Activated naive CD4-positive, alpha-beta T cell treated with anti-CD3 and anti-CD28 coated beads, Interleukin-2, amount 50 U/mL, for 24 hours (primary cell): Measurements from ENCODE around the gene MAL.

Experiments
- H3K27ac Mint-ChIP-seq: one replicate; pipeline ENCODE4 v1.8.0; 2021; ENCODE audit warnings: mild to moderate bottlenecking, mixed read lengths
- H3K27me3 Mint-ChIP-seq: one replicate; pipeline ENCODE4 v1.8.0; 2021; ENCODE audit warnings: mixed read lengths
- H3K36me3 Mint-ChIP-seq: one replicate; pipeline ENCODE4 v1.8.0; 2021; ENCODE audit warnings: mixed read lengths
- H3K4me1 Mint-ChIP-seq: one replicate; pipeline ENCODE4 v1.8.0; 2021; ENCODE audit warnings: mixed read lengths
- H3K4me3 Mint-ChIP-seq: one replicate; pipeline ENCODE4 v1.8.0; 2021; ENCODE audit warnings: mild to moderate bottlenecking, mixed read lengths
- H3K9me3 Mint-ChIP-seq: one replicate; pipeline ENCODE4 v1.8.0; 2021; ENCODE audit warnings: mixed read lengths

Gene MAL

GRCh38 chr2:95063086-95063958 is 37.8 kb downstream of the MAL start:
- no peak overlapping the region for H3K4me3 Mint-ChIP-seq
- H3K27ac Mint-ChIP-seq: peak overlapping the region; percentile 79
- no peaks in the 10 kb centered on the region for H3K36me3 Mint-ChIP-seq
- peaks cover 39% of the 10 kb centered on the region for H3K4me1 Mint-ChIP-seq
- no peaks in the 10 kb centered on the region for H3K27me3 Mint-ChIP-seq
- no peaks in the 10 kb centered on the region for H3K9me3 Mint-ChIP-seq

- Mint-ChIP-seq H3K27me3 (no peaks in the 10 kb centered on the region), H3K4me1 (peaks cover 21% of the 10 kb centered on the region), H3K9me3 (no peaks in the 10 kb centered on the region)
These were observed 42.7 kb downstream of the MAL start for GRCh38 chr2:95068256-95068655.

GRCh38 chr2:95069465-95069864 is 44.0 kb downstream of the MAL start:
- Mint-ChIP-seq H3K36me3 (no peaks in the 10 kb centered on the region), H3K4me1 (peaks cover 24% of the 10 kb centered on the region), H3K9me3 (no peaks in the 10 kb centered on the region), H3K27me3 (no peaks in the 10 kb centered on the region), H3K4me3 (no peak overlapping the region), H3K27ac (no peak overlapping the region)

More at GRCh38 chr2:95068256-95068655, 42.7 kb downstream of the MAL start:
- no peaks in the 10 kb centered on the region for H3K36me3 Mint-ChIP-seq
- H3K27ac Mint-ChIP-seq: no peak overlapping the region
- H3K4me3 Mint-ChIP-seq: no peak overlapping the region

GRCh38 chr2:95071856-95072255 is 46.3 kb downstream of the MAL start:
- H3K27me3 Mint-ChIP-seq: no peaks in the 10 kb centered on the region
- no peaks in the 10 kb centered on the region for H3K9me3 Mint-ChIP-seq
- H3K27ac Mint-ChIP-seq: no peak overlapping the region
- no peaks in the 10 kb centered on the region for H3K36me3 Mint-ChIP-seq
- no peak overlapping the region for H3K4me3 Mint-ChIP-seq
- peaks cover 46% of the 10 kb centered on the region for H3K4me1 Mint-ChIP-seq

- H3K4me3 Mint-ChIP-seq: no peak overlapping the region
- H3K4me1 Mint-ChIP-seq: peaks cover 52% of the 10 kb centered on the region
- H3K9me3 Mint-ChIP-seq: no peaks in the 10 kb centered on the region
- peak overlapping the region; percentile 17 for H3K27ac Mint-ChIP-seq
- H3K36me3 Mint-ChIP-seq: no peaks in the 10 kb centered on the region
- H3K27me3 Mint-ChIP-seq: no peaks in the 10 kb centered on the region
These were observed 46.9 kb downstream of the MAL start for GRCh38 chr2:95072424-95072823.

- Mint-ChIP-seq H3K4me3 (peak overlapping the region; percentile 80), H3K27me3 (no peaks in the 10 kb centered on the region), H3K4me1 (peaks cover 66% of the 10 kb centered on the region), H3K9me3 (no peaks in the 10 kb centered on the region), H3K27ac (peak overlapping the region; percentile 90), H3K36me3 (no peaks in the 10 kb centered on the region)
These were observed 48.6 kb downstream of the MAL start for GRCh38 chr2:95073856-95074662.

- Mint-ChIP-seq H3K36me3 (no peaks in the 10 kb centered on the region), H3K4me1 (peaks cover 74% of the 10 kb centered on the region), H3K27ac (peak overlapping the region; percentile 90), H3K9me3 (no peaks in the 10 kb centered on the region), H3K27me3 (no peaks in the 10 kb centered on the region), H3K4me3 (peak overlapping the region; percentile 80)
These were observed 49.3 kb downstream of the MAL start for GRCh38 chr2:95074663-95075439.

- peaks cover 77% of the 10 kb centered on the region for H3K4me1 Mint-ChIP-seq
- peak overlapping the region; percentile 80 for H3K4me3 Mint-ChIP-seq
These were observed 50.1 kb downstream of the MAL start for GRCh38 chr2:95075440-95076132.

GRCh38 chr2:95076705-95077529 is 51.4 kb downstream of the MAL start:
- Mint-ChIP-seq H3K4me1 (peaks cover 77% of the 10 kb centered on the region), H3K27ac (peak overlapping the region; percentile 91), H3K4me3 (peak overlapping the region; percentile 80), H3K36me3 (no peaks in the 10 kb centered on the region), H3K27me3 (no peaks in the 10 kb centered on the region), H3K9me3 (no peaks in the 10 kb centered on the region)

More at GRCh38 chr2:95075440-95076132, 50.1 kb downstream of the MAL start:
- peak overlapping the region; percentile 90 for H3K27ac Mint-ChIP-seq
- H3K9me3 Mint-ChIP-seq: no peaks in the 10 kb centered on the region
- H3K27me3 Mint-ChIP-seq: no peaks in the 10 kb centered on the region
- H3K36me3 Mint-ChIP-seq: no peaks in the 10 kb centered on the region

GRCh38 chr2:95077530-95077825 is 52.0 kb downstream of the MAL start:
- no peaks in the 10 kb centered on the region for H3K9me3 Mint-ChIP-seq
- H3K4me3 Mint-ChIP-seq: peak overlapping the region; percentile 58
- peak overlapping the region; percentile 48 for H3K27ac Mint-ChIP-seq
- H3K36me3 Mint-ChIP-seq: no peaks in the 10 kb centered on the region
- peaks cover 72% of the 10 kb centered on the region for H3K4me1 Mint-ChIP-seq
- H3K27me3 Mint-ChIP-seq: no peaks in the 10 kb centered on the region

- H3K36me3 Mint-ChIP-seq: no peaks in the 10 kb centered on the region
- no peaks in the 10 kb centered on the region for H3K27me3 Mint-ChIP-seq
- no peak overlapping the region for H3K27ac Mint-ChIP-seq
- peaks cover 68% of the 10 kb centered on the region for H3K4me1 Mint-ChIP-seq
- no peaks in the 10 kb centered on the region for H3K9me3 Mint-ChIP-seq
- peak overlapping the region; percentile 37 for H3K4me3 Mint-ChIP-seq
These were observed 52.5 kb downstream of the MAL start for GRCh38 chr2:95077861-95078603.

- H3K4me1 Mint-ChIP-seq: peaks cover 56% of the 10 kb centered on the region
- no peak overlapping the region for H3K27ac Mint-ChIP-seq
- H3K4me3 Mint-ChIP-seq: no peak overlapping the region
- H3K36me3 Mint-ChIP-seq: no peaks in the 10 kb centered on the region
- no peaks in the 10 kb centered on the region for H3K27me3 Mint-ChIP-seq
- H3K9me3 Mint-ChIP-seq: no peaks in the 10 kb centered on the region
These were observed 53.7 kb downstream of the MAL start for GRCh38 chr2:95079199-95079683.

- no peaks in the 10 kb centered on the region for H3K27me3 Mint-ChIP-seq
- no peak overlapping the region for H3K27ac Mint-ChIP-seq
- no peak overlapping the region for H3K4me3 Mint-ChIP-seq
- no peaks in the 10 kb centered on the region for H3K9me3 Mint-ChIP-seq
- peaks cover 25% of the 10 kb centered on the region for H3K4me1 Mint-ChIP-seq
- peaks cover 2% of the 10 kb centered on the region for H3K36me3 Mint-ChIP-seq
These were observed 57.0 kb downstream of the MAL start for GRCh38 chr2:95082477-95082876.

GRCh38 chr2:95086017-95086416 is 60.5 kb downstream of the MAL start:
- Mint-ChIP-seq H3K9me3 (no peaks in the 10 kb centered on the region), H3K4me1 (no peaks in the 10 kb centered on the region), H3K4me3 (no peak overlapping the region), H3K27me3 (no peaks in the 10 kb centered on the region), H3K36me3 (peaks cover 4% of the 10 kb centered on the region), H3K27ac (no peak overlapping the region)
